Measurements from ENCODE around the gene OR5W2. TPM values are rescaled to one million over a fixed set of nuclear protein-coding genes. Genes with fewer than 3 reads are reported as not detected.
"Not testable (repeated sequence)": the region's sequence is repeated elsewhere in the genome, so short reads cannot be mapped to it uniquely, and the experiment has no call there.

Gene OR5W2
- not detected for total RNA-seq
- long read RNA-seq: 0 reads

DNA sequence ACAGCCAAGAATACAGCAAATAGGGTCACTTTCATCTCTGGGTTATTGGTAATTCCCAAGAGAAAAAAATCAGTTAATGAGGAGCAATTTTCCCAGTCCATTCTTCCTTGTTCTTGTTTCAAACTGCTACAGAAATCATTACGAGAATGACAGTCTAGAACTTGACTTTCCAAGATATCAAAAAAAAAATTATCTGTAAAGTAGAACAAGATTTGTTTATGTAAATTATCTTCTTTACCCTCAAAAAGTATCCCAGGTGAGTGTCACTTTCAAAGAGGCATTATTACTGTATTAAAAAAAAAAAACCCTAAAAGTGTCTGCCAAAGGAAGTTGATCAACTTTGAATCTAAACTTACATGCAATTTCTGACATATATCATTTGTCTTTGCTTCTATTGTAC is at the start of gene OR5W2:
TSS of gene OR5W2 (minus strand) at position 101 of the 400 bp plus-strand sequence. CDS start at position 101, 0 bp downstream.
- DNase-seq: no peak
- intact Hi-C loops (cut with DNase I, micrococcal nuclease): no loop called here

DNA sequence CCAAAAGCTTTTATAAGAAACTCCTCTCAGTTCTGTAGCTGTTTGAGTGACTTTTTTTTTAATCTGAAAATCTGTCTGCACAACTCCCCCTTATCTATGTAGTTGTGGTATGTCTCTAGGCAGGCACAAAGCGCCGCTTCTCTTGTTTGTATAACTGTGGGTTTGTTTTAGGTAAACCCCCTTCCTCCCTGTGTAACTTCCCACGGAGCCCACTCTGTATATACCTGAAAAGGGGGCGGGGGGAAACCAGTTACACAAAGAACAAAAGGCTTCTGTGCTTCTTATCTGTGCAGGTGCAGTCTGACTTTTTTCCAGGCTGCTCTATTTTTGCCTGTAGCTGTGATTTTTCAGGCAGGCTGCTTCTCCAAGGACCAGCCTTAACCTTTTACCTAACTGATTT is 42.1 kb upstream of the OR5W2 start:
- DNase-seq (no peak), ATAC-seq (no peak)
- intact Hi-C loops (cut with DNase I, micrococcal nuclease): no loop called here

More for the DNA sequence above, at the start of gene OR5W2:
- no peak for ATAC-seq

DNA sequence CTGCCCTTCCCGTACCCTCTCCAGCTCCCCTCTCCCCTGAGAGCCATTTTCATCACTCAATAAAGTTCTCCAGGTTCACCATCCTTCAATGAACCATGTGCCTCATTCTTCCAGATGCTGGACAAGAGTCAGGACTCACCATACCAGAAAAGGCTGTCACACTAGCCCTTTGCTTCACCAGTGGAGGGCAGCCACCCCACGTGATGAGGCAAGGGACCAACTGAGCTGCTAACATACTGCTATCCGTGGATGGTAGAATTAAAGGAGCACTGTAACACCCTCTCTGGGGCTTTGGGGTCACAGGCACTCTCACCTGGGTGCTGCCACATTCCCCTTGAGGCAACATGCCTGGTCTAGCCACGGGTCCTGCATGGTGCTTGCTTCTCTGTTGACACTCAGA is 34.9 kb upstream of the OR5W2 start:
- intact Hi-C loops (cut with DNase I, micrococcal nuclease): no loop called here
- DNase-seq: no peak
- no peak for ATAC-seq

DNA sequence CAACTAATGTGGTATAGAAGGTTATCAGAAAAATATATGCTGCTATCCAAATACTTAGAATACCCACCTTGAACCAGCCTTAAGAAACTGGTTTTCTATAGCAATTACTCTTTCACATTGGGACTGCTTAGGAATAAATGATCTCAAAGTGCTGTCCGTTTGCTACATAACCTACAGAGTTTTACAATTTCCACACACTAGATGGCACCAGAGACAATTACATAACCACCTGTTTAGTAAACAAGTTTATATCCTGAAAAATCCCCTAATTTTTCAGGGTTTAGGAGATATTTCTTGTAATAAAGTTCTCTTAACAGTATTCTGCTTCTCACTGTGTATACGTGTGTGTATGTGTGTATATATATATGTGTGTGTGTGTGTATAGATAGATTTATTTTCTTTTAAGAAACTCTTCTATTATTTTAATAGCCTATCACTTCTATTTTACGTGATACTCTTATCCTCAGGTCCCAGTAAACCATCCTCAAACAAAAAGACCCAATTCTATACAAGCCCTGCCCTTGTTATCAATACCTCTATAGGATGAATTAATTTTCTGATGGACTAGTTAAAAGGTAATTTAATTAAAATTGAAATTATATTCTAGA is 28.5 kb upstream of the OR5W2 start:
- DNase-seq (no peak), ATAC-seq (peak; percentile 48)
- intact Hi-C loops (cut with DNase I, micrococcal nuclease): loop anchor here in 1 of 2 donors (5.0 kb wide), 1 partner anchor 839 kb away; no protein-coding TSS in a partner anchor

DNA sequence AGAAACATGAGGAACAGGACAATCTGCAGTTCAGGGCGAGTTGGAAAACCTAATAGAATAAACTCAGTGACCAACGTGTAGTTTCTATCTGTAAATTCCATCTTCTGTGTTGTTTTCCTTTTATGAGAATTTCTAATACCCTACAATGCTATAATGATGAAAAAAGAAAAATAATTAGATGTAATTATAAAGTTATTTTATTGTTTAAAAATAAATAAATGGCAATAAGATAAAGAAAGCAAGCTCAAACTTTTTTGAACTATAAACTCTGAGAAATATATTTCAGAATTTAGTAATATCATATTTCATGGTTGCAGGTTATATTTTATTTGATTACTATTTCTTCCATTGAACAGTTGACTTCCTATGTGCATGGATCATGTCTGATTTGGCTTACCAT is 21.9 kb upstream of the OR5W2 start, which contains the start of gene OR5I1:
TSS of gene OR5I1 (minus strand) at position 101 of the 400 bp plus-strand sequence. CDS start at position 101, 0 bp downstream.
- no peak for DNase-seq
- ATAC-seq: no peak
- intact Hi-C loops (cut with DNase I, micrococcal nuclease): no loop called here

DNA sequence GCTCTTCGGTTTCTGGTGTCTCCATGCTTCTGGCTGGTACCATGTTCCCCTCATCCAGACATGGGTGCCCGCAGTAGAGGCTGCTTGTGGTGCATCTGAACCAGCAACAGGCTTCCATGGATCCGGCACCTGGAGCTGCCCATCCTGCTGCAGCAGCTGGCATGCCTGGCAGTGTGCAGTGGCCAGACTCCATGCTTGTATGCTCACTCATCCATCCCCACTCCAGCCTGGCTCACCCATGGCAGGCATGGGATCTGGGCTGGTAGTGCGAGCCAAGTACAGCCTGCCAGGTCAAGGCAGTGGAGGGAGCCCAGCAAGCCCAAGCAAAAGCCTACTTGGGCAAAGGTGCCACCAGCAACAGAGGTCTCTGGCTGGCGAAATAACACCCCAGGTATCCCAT is 6.2 kb upstream of the OR5W2 start:
- DNase-seq (no peak), ATAC-seq (no peak)
- intact Hi-C loops (cut with DNase I, micrococcal nuclease): no loop called here

- no peak for DNase-seq
- no peak for ATAC-seq
- intact Hi-C loops (cut with DNase I, micrococcal nuclease): no loop called here
Observed at GRCh38 chr11:55902308-55902707, 12.1 kb downstream of the OR5W2 start.

DNA sequence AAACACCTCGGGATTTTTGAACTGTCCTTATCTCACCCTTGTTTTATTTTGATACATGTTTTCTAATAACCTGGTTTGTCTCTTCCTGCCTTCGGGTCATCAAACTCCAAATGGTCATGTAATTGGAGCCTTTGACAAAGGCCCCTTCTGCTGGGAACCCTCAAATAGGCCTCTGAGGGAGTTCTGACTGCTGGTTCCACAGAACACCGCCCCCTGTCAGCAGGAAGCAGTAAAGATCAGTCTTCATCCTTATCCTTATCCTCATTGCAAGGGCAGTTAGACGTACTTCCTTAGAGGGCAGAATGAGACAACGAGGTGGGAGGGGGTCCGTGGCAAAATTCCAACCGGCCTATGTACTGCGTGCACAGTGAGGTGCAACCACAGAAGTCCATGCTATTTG is 19.2 kb downstream of the OR5W2 start:
- no peak for DNase-seq
- intact Hi-C loops (cut with DNase I, micrococcal nuclease): no loop called here

GRCh38 chr11:55885481-55885880 is 28.9 kb downstream of the OR5W2 start:
- intact Hi-C loops (cut with DNase I, micrococcal nuclease); ATAC-seq; DNase-seq: not testable (repeated sequence)

More for the DNA sequence above, 19.2 kb downstream of the OR5W2 start:
- no peak for ATAC-seq

DNA sequence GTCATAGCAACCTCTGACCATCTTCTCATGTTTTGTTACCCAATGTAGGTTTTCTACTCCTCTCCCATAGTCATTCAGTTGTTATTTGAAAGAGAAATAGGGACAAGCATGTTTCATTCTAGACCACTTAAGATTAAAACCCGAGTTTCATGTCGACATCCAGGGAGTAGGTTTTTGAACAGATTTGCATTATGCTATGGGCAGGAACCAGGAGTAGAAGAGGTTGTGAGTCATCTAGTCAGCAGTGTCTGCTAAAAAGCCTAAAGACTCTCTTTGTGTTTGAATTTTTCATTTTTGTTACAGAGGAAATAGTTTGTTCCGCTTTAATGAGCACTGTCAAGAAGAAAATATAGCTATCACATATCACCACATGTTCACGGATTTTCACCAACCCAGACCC is 29.4 kb downstream of the OR5W2 start:
- not testable (repeated sequence) for ATAC-seq

GRCh38 chr11:55882997-55883396 is 31.4 kb downstream of the OR5W2 start, which contains the start of gene TRIM51:
Gene TRIM51, plus strand, starts transcription at chr11:55883297. Its CDS starts 2,132 bp downstream, at chr11:55885429.
- DNase-seq; ATAC-seq; intact Hi-C loops (cut with DNase I, micrococcal nuclease): not testable (repeated sequence)

More for the DNA sequence above, 29.4 kb downstream of the OR5W2 start:
- intact Hi-C loops (cut with DNase I, micrococcal nuclease); DNase-seq: not testable (repeated sequence)

- peak in 1 of 2 donors; percentile 29 for DNase-seq
- intact Hi-C loops (cut with DNase I, micrococcal nuclease): not testable (repeated sequence)
Observed at GRCh38 chr11:55873146-55873545, 41.2 kb downstream of the OR5W2 start.

GRCh38 chr11:55872731-55873130 is 41.7 kb downstream of the OR5W2 start:
- ATAC-seq; intact Hi-C loops (cut with DNase I, micrococcal nuclease); DNase-seq: not testable (repeated sequence)

More at GRCh38 chr11:55873146-55873545, 41.2 kb downstream of the OR5W2 start:
- not testable (repeated sequence) for ATAC-seq

- intact Hi-C loops (cut with DNase I, micrococcal nuclease): not testable (repeated sequence)
Observed at GRCh38 chr11:55867354-55867753, 47.0 kb downstream of the OR5W2 start.

More at GRCh38 chr11:55867354-55867753, 47.0 kb downstream of the OR5W2 start:
- DNase-seq, ATAC-seq: not testable (repeated sequence)

Other genes with a start within 250 kb of the OR5W2 start
- gene OR5D13, start 141.1 kb downstream of the OR5W2 start, total RNA-seq: not detected
- gene OR5D14, start 119.0 kb downstream of the OR5W2 start, total RNA-seq: not detected
- gene OR5L1, start 103.2 kb downstream of the OR5W2 start, total RNA-seq: not detected
- not detected for gene OR5D18, start 95.0 kb downstream of the OR5W2 start, total RNA-seq
- not detected for gene OR5L2, start 87.4 kb downstream of the OR5W2 start, total RNA-seq
- not detected for gene OR5D16, start 75.8 kb downstream of the OR5W2 start, total RNA-seq
- gene TRIM51, start 31.3 kb downstream of the OR5W2 start, total RNA-seq: not detected
- gene OR5I1, start 21.8 kb upstream of the OR5W2 start, total RNA-seq: not detected
- not detected for gene OR10AG1, start 55.4 kb upstream of the OR5W2 start, total RNA-seq
- gene OR5F1, start 80.0 kb upstream of the OR5W2 start, total RNA-seq: not detected
- not detected for gene OR5AS1, start 113.1 kb upstream of the OR5W2 start, total RNA-seq
- gene OR8I2, start 178.7 kb upstream of the OR5W2 start, total RNA-seq: not detected
- gene OR8H2, start 189.1 kb upstream of the OR5W2 start, total RNA-seq: not detected
- gene OR8H3, start 207.8 kb upstream of the OR5W2 start, total RNA-seq: not detected
- gene OR8J3, start 225.6 kb upstream of the OR5W2 start, total RNA-seq: not detected
- gene OR8K5, start 245.7 kb upstream of the OR5W2 start, total RNA-seq: not detected

Data from left colon (tissue), 2 donors.